Measurements from ENCODE around the gene SF3A1.
A peak's percentile ranks its signal among the peaks of the same experiment; 100 is the strongest.

SF3A1 gene

GRCh38 chr22:30301995-30302809 lies 54.5 kb downstream of the SF3A1 start:
- DNase-seq (ENCODE audit: low spot score) = peak; percentile 37

GRCh38 chr22:30299322-30299721 lies 57.4 kb downstream of the SF3A1 start:
- no peak for DNase-seq (ENCODE audit: low spot score)

GRCh38 chr22:30297991-30298701 lies 58.5 kb downstream of the SF3A1 start:
- DNase-seq (ENCODE audit: low spot score) = no peak

- DNase-seq (ENCODE audit: low spot score) = no peak
These were observed 59.3 kb downstream of the SF3A1 start for GRCh38 chr22:30297276-30297990.

- DNase-seq (ENCODE audit: low spot score) = no peak
These were observed 59.9 kb downstream of the SF3A1 start for GRCh38 chr22:30296833-30297232.

GRCh38 chr22:30296324-30296723 lies 60.4 kb downstream of the SF3A1 start:
- DNase-seq (ENCODE audit: low spot score) = no peak

GRCh38 chr22:30295576-30295975 lies 61.1 kb downstream of the SF3A1 start:
- no peak for DNase-seq (ENCODE audit: low spot score)

- no peak for DNase-seq (ENCODE audit: low spot score)
These were observed 61.9 kb downstream of the SF3A1 start for GRCh38 chr22:30294830-30295229.

GRCh38 chr22:30294066-30294465 lies 62.6 kb downstream of the SF3A1 start:
- DNase-seq (ENCODE audit: low spot score) = no peak

GRCh38 chr22:30293026-30293425 lies 63.7 kb downstream of the SF3A1 start:
- DNase-seq (ENCODE audit: low spot score) = no peak

- DNase-seq (ENCODE audit: low spot score) = no peak
These were observed 64.4 kb downstream of the SF3A1 start for GRCh38 chr22:30292069-30292970.

GRCh38 chr22:30291058-30291892 lies 65.4 kb downstream of the SF3A1 start:
- peak; percentile 55 for DNase-seq (ENCODE audit: low spot score)

GRCh38 chr22:30290342-30291057 lies 66.2 kb downstream of the SF3A1 start:
- peak; percentile 59 for DNase-seq (ENCODE audit: low spot score)

- no peak for DNase-seq (ENCODE audit: low spot score)
These were observed 66.7 kb downstream of the SF3A1 start for GRCh38 chr22:30289980-30290313.

GRCh38 chr22:30289141-30289979 lies 67.3 kb downstream of the SF3A1 start, which contains the start of gene CASTOR1:
CASTOR1 (minus strand) TSS chr22:30289505; CDS start chr22:30289497, 8 bp downstream.
- DNase-seq (ENCODE audit: low spot score) = peak; percentile 99

GRCh38 chr22:30288419-30289140 lies 68.1 kb downstream of the SF3A1 start:
- no peak for DNase-seq (ENCODE audit: low spot score)

GRCh38 chr22:30287648-30288418 lies 68.9 kb downstream of the SF3A1 start:
- DNase-seq (ENCODE audit: low spot score) = peak; percentile 93
